Measurements from ENCODE around the gene GRB14.

GRB14 gene

DNA sequence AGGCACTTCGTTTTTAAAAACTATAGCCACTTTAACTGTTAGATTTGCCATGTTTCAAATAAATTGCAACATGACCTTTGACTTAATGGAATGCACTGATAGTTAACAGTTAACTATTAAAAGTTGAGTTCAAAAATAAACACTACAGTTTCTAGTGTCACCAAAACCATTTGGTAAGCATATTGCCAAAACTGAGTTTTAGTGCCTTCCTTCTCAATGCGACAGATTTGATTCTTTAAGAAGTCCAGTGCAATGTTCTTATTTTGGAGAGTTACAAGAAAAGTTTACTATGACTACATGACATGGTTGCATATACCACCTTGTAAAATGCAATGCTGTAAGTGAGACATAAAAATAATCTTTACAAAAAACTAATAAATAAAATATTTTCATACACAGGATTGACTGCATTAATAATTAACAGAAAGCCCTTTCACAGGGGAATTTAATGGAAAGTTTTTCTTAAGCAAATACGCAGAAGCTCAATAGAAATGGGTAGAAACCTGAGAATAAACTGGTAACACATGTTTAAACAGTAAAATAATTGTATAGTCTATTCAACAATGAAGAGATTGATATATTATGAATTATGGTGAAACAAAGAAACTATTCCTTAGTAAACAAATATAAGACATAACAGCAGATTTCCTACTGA is 53.8 kb downstream of the GRB14 start:
- DNase-seq (ENCODE audit: low read depth), result no peak
- TF ChIP-seq, protein P1, sequence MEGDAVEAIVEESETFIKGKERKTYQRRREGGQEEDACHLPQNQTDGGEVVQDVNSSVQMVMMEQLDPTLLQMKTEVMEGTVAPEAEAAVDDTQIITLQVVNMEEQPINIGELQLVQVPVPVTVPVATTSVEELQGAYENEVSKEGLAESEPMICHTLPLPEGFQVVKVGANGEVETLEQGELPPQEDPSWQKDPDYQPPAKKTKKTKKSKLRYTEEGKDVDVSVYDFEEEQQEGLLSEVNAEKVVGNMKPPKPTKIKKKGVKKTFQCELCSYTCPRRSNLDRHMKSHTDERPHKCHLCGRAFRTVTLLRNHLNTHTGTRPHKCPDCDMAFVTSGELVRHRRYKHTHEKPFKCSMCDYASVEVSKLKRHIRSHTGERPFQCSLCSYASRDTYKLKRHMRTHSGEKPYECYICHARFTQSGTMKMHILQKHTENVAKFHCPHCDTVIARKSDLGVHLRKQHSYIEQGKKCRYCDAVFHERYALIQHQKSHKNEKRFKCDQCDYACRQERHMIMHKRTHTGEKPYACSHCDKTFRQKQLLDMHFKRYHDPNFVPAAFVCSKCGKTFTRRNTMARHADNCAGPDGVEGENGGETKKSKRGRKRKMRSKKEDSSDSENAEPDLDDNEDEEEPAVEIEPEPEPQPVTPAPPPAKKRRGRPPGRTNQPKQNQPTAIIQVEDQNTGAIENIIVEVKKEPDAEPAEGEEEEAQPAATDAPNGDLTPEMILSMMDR (IDR thresholded peaks at IDR 0.05; ENCODE audit: control insufficient read depth, insufficient read depth, low read depth, low read length, missing control alignments), result no peak
- no peak overlapping the region for H3K4me3 ChIP-seq (ENCODE audit: control insufficient read depth, low read depth, low read length)

DNA sequence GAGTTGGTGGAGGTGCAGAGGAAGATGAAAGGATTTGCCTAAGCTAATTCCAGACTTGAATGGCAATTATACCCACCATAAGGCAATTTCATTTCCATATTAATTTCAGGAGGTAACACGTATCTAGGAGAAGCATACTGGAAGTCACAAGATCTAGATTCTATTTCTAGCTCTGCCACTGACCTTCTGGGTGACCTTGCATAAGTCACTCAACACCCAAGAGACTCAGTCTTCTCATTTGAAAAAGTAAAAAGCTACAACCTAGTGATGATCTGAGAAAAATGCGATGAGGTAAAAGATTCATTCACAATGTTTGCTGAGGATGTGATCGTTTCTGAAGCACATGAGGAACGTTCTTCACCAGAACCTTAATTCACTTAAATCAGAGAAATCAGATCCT is 55.9 kb downstream of the GRB14 start:
- TF ChIP-seq, protein P1 (IDR thresholded peaks at IDR 0.05; ENCODE audit: control insufficient read depth, insufficient read depth, low read depth, low read length, missing control alignments), result no peak
- DNase-seq (ENCODE audit: low read depth), result no peak
- no peak overlapping the region for H3K4me3 ChIP-seq (ENCODE audit: control insufficient read depth, low read depth, low read length)

DNA sequence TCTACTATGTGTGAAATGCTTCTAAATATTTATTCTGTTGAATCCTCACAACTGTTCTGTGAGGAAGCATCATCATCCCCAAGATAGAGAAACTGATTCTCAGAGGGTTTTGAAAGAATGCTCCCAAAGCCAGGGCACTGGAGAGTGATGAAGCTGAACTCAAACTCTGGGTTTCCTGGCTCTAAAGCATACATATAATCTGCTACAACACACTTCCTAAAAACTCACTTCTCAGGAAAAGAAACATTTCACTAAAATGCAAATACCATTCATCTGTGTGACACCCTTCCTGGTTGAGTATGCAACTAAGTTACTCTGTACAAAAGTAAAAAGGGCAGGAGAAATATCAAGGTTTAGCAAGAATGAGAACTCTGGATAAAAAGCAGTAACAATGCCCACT is 58.6 kb downstream of the GRB14 start:
- TF ChIP-seq, protein P1 (IDR thresholded peaks at IDR 0.05; ENCODE audit: control insufficient read depth, insufficient read depth, low read depth, low read length, missing control alignments), result no peak
- DNase-seq (ENCODE audit: low read depth), result no peak
- no peak overlapping the region for H3K4me3 ChIP-seq (ENCODE audit: control insufficient read depth, low read depth, low read length)

DNA sequence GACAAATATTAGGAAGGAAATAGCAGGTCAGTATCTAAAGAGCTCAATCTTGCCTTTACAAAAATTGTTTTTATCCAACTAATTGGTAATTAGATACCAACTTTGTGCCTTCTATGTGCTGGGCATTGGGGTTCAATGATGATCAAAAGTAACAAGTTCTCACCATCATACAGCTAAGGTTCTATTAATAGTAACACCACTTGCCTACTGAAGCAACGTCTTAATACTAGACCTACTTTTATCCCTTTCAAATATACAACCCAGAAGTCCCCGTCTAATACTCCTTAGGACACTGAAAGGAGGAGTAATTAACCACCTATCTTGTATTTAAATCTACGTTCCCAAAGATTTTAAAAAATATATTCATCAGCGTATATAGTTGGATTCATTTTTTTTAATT is 59.3 kb downstream of the GRB14 start:
- no peak for DNase-seq (ENCODE audit: low read depth)
- H3K4me3 ChIP-seq (ENCODE audit: control insufficient read depth, low read depth, low read length), result no peak overlapping the region
- TF ChIP-seq, protein P1 (IDR thresholded peaks at IDR 0.05; ENCODE audit: control insufficient read depth, insufficient read depth, low read depth, low read length, missing control alignments), result no peak

DNA sequence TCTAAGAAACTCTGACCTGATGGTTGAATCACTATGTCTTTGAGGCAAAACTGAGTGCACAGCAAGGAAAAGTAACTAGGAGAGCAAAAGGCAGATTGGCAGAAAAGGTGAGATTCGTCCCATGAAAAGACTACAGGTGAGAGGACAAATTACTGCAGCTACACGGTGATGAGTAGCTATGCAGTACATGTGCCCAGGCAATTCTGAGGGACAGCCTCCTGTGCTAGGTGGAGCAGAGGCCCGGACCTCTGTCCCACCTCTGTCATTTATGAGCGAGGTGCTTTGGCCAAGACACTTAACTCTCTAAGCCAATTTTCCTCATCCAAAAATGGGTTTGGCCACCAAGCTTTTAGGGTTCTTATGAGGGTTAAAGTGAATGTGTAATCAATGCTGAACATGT is 59.9 kb downstream of the GRB14 start:
- TF ChIP-seq, protein P1 (IDR thresholded peaks at IDR 0.05; ENCODE audit: control insufficient read depth, insufficient read depth, low read depth, low read length, missing control alignments), result no peak
- DNase-seq (ENCODE audit: low read depth), result no peak
- H3K4me3 ChIP-seq (ENCODE audit: control insufficient read depth, low read depth, low read length), result no peak overlapping the region

DNA sequence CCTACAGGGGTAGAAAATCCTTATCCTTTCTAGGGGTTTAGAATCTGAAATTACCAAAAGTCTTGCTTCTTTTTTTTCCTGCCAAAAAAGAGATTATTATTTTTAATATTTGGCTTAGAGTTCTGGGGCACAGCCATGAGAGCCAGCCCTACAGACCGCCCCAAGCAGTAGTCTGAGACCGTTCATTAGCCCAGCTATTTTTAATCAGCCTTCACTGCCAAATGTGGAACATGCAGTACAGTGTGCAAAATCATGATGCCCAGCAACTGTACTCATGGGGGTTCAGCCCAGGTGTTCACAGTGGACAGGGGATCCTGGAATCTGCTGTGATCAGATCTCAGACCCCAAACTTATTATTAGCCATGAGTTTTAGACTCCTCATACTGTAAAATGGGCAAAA is 60.4 kb downstream of the GRB14 start:
- TF ChIP-seq, protein P1 (IDR thresholded peaks at IDR 0.05; ENCODE audit: control insufficient read depth, insufficient read depth, low read depth, low read length, missing control alignments), result no peak
- H3K4me3 ChIP-seq (ENCODE audit: control insufficient read depth, low read depth, low read length), result no peak overlapping the region
- DNase-seq (ENCODE audit: low read depth), result no peak
